ENCODE data around the gene ASCC1.
"Not testable (repeated sequence)": the region's sequence is repeated elsewhere in the genome, so short reads cannot be mapped to it uniquely, and the experiment has no call there.

ASCC1 gene

DNA sequence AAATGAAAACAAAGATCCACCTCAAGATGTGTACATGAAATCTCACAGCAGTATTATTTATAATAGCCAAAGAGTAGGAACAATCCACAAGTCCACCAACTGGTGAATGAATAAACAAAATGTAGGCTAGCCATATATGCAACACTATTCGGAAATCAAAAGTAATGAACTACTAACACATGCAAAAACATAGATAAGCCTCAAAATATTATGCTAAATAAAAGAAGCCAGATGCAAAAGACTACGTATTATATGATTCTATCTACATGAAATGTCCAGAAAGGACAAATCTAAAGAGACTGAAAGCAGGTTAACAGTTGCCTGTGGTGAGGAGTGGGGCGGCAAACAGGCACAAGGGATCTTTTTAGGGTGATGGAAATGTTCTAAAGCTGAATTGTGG lies 49.0 kb downstream of the ASCC1 start:
- DNase-seq, result no peak

GRCh38 chr10:72164617-72165016 lies 51.5 kb downstream of the ASCC1 start:
- peak; percentile 76 for DNase-seq

GRCh38 chr10:72162978-72163377 lies 53.1 kb downstream of the ASCC1 start:
- peak; percentile 55 for DNase-seq

- no peak for DNase-seq
Observed at GRCh38 chr10:72158176-72158575, 57.9 kb downstream of the ASCC1 start.

GRCh38 chr10:72156223-72156622 lies 59.9 kb downstream of the ASCC1 start:
- no peak for DNase-seq

GRCh38 chr10:72152286-72152685 lies 63.8 kb downstream of the ASCC1 start:
- DNase-seq, result no peak

DNA sequence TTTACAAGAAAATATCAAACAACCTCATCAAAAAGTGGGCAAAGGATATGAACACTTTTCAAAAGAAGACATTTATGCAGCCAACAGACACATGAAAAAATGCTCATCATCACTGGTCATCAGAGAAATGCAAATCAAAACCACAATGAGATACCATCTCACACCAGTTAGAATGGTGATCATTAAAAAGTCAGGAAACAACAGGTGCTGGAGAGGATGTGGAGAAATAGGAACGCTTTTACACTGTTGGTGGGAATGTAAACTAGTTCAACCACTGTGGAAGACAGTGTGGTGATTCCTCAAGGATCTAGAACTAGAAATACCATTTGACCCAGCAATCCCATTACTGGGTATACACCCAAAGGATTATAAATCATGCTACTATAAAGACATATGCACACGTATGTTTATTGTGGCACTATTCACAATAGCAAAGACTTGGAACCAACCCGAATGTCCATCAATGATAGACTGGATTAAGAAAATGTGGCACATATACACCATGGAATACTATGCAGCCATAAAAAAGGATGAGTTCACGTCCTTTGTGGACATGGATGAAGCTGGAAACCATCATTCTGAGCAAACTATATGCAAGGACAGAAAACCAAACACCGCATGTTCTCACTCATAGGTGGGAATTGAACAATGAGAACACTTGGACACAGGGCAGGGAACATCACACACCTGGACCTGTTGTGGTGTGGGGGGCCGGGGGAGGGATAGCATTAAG lies 65.2 kb downstream of the ASCC1 start:
- DNase-seq, result not testable (repeated sequence)

DNA sequence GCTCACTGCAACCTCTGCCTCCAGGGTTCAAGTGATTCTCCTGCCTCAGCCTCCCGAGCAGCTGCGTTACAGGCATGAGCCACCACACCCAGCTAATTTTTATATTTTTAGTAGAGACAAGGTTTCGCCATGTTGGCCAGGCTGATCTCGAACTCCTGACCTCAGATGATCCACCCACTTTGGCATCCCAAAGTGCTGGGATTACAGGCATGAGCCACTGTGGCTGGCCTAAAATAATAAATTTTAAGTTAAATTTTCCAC lies 68.8 kb downstream of the ASCC1 start:
- DNase-seq, result not testable (repeated sequence)

DNA sequence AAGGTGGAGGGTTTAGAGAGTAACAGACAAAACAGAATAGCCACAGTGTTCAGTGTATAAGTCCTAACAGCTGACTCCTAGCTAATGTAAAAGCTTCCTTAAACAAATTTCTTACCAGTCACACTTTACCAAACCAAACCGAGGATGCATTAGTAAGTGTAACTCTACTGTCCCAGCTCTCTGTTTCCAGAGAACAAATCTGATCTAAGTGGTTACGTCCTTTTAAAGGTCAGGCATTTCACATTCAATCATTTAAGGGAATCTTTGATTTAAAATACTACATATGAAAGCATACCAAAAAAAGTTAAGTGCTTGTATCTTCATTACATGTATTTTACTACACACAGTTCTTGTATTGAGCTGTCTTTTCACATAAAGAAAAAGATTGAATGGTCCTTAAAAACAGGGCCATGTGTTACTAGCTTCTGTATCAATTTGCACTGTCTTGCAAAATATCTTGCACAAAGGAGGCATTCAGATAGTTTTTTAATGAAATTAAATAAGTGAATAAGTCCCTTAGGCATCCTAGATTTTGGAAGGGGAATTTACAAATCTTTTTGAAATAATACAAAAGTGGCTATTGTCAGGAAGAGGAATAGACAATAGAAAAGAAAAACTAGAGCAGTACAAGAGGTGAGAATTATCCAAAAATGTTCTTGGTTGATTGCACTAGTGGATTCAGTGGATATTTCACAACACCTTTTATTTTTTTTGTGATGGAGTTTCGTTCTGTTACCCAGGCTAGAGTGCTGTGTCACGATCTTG lies 69.3 kb downstream of the ASCC1 start:
- DNase-seq, result no peak

DNA sequence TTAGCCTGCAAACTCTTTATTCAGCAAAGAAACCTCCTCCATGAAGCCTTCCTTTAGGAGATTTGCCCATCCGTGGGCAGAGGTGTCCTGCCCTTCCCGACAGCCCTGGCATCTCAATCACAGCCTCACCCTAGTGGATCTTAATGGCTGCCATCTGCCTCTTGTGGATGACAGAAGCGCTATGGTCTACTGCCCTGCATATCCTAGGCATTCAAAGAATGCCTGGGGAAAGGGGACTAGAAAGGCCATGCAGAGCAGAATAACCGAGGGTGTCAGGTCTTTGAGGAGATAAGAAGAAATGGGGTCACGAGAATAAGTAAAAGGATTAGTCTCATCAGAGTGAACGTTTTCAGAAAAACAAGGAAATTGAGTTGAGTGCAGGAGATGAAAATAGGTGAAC lies 70.0 kb downstream of the ASCC1 start:
- DNase-seq, result no peak

DNA sequence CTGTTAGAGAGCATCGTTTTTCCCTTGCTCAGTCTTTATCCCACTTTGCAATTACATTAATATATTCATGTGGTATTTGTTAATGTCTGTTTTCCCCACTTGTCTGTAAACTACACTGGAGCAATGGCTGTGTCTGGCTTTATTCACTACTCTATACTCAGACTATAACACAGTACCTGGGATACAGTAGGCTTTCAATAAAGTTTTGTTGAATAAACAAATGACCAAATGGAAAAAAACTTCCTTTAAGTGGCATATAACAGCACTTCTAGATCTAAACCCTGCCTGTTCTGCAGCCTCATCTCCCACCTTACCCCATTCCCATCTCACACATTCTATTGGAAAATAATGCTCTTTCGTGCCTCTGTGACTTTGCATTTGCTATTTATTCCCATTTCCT lies 70.4 kb downstream of the ASCC1 start:
- no peak for DNase-seq

DNA sequence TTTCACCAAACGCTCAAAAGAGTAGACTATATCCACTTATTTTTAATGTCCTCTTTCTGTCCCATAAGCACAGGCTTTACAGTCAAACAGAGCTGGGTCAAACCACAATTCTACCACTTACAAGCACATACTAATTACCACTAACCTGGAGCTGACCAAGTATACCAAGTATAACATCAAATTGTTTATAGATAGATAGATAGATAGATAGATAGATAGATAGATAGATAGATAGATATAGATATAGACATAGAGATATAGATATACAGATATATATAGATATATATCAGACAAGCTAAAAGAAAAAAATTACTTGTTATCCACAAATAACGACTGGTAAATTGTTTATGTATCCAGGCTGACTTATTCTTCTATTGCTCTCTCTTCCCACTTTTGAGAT lies 75.2 kb downstream of the ASCC1 start:
- DNase-seq, result no peak

GRCh38 chr10:72140174-72140573 lies 75.9 kb downstream of the ASCC1 start:
- DNase-seq, result no peak

- DNase-seq, result no peak
Observed at GRCh38 chr10:72137583-72137982, 78.5 kb downstream of the ASCC1 start.

DNA sequence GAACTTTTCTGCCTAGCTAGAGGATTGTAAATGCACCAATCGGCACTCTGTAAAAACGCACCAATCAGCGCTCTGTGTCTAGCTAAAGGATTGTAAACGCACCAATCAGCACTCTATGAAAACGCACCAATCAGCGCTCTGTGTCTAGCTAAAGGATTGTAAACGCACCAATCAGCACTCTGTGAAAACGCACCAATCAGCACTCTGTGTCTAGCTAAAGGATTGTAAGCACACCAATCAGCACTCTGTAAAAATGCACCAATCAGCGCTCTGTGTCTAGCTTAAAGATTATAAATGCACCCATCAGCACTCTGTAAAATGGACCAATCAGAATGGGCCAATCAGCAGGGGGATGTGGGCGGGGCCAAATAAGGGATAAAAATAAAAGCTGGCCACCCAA lies 79.9 kb downstream of the ASCC1 start:
- not testable (repeated sequence) for DNase-seq

DNA sequence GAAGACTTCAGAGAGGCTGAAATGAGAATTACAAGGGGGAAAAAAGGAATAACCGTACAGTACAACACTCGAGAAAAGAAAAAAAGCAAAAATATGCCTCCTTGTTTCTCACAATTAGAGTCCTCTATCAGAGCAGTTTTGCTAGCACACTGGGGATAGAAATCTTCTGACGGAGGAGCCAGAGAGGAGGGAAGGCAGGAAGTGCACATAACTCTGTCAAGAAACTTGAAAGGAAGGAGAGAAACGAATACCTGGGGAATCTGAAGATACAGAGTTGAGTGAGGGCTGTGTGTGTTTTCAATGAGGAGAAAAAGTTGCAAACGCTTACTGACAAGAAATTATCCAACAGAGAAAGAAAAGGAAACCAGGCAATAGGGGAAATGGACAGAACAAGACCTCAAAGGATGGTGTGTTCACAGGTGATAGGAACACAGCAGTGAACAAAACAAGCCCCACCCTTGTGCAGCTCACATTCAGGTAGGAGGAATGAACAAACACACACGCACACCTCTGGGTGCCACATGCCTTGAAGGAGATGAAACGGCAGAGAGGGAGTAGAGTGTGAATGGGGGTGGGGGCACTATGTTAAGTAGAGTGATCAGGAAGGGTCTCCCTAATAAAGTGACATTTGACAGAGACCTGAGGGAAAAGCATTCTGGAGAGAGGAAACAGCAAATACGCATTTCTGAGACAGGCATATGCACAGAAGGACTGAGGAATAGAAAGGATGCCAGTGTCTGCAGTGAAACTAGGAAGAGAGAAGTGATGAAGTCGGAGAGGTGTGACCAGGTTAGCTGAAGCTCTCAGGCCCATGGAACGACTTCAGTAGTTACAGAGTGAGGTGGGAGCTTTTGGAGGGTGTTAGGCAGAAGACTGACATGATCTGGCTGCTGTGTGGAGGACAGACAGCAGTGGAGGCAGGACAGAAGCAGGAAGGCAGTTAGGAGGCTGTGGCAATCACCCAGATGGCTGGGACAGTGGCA lies 81.0 kb downstream of the ASCC1 start:
- peak; percentile 23 for DNase-seq

GRCh38 chr10:72133517-72133916 lies 82.6 kb downstream of the ASCC1 start:
- peak; percentile 24 for DNase-seq

- DNase-seq, result no peak
Observed at GRCh38 chr10:72132854-72133253, 83.2 kb downstream of the ASCC1 start.

- DNase-seq, result no peak
Observed at GRCh38 chr10:72127571-72127970, 88.5 kb downstream of the ASCC1 start.

GRCh38 chr10:72126872-72127232 lies 89.2 kb downstream of the ASCC1 start:
- no peak for DNase-seq

DNA sequence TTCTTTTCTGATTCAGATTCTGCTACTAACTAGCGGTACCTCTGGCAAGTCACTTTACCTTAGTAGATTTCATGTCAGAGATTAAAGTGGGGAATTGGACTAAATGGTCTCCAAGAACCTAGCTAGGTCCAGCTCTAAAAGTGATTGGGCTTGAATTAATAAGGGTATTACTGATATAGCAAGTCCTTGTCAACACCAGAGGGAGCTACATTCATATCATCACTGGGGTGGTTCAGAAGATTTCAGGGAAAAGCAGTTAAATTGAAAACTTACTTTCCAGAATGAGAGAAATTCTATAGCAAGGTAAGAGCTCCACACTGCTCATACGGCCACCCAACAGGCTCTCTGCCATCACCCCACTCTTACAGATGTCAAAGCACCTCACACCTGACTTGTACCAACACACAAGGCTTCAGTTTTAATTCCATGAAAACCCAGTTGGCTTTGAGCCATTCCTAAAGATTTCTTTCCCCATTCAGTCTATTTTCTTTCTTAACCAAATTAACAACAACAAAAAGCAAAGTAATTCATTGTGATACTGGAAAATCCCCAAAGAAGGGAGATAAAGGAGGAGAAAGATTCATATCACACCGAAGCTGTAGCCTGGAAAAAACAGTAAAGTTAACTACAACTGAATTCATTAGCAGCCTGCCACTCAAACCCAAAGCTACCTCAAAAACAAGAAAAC lies 89.7 kb downstream of the ASCC1 start:
- peak; percentile 78 for DNase-seq

DNA sequence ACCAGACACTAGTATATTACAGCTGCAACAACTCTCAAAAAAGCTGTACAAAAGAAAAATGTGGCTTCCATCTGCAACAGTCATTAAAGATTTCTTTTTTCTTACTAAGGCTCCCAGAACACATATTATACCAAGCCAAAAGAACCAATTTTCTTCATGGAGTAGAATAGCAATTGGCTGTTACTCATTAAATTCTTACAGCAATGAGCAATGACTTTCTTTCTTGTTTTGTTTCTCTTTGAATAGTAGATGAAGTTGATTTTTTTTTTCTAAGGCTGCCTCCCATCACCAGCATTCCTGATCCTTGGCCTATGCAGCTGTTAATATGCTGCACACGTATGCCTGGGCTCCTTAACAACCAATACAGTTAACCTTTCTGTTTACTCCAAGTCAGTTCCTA lies 91.1 kb downstream of the ASCC1 start:
- no peak for DNase-seq

DNA sequence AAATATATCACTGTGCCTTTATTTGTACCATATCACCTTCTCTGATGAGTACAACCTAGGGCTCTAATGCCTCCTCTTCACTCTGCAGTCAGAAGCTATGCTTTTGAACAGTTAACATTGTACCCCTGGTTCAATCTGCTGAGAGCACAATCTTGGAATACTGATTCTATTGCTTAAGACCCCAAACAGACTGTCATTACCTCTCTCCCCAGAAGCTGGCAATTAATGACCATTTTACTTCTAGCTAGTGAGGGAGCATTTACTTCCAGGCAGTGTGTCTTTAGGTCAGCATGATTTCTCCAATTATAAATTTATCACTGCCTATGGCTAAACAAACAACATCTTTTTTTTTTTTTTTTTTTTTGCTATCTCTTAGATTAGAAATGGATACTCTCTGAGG lies 91.7 kb downstream of the ASCC1 start:
- no peak for DNase-seq
